NCI-H524 (cell line): ENCODE data around the gene CYP26B1.

Source experiments
- DNase-seq, 2 experiments: peaks; one replicate each; lab custom pipeline; 2025; lab: John Stamatoyannopoulos, UW

CYP26B1 gene

GRCh38 chr2:72129681-72130340 lies 17.9 kb downstream of the CYP26B1 start:
- no peak for DNase-seq

- no peak for DNase-seq
Observed at GRCh38 chr2:72128843-72129227, 18.8 kb downstream of the CYP26B1 start.

GRCh38 chr2:72128059-72128842 lies 19.4 kb downstream of the CYP26B1 start:
- no peak for DNase-seq

- no peak for DNase-seq
Observed at GRCh38 chr2:72127401-72128058, 20.1 kb downstream of the CYP26B1 start.

GRCh38 chr2:72126186-72127100 lies 21.2 kb downstream of the CYP26B1 start:
- DNase-seq, result no peak

- DNase-seq, result no peak
Observed at GRCh38 chr2:72124376-72124775, 23.3 kb downstream of the CYP26B1 start.

- DNase-seq, result no peak
Observed at GRCh38 chr2:72121153-72121552, 26.5 kb downstream of the CYP26B1 start.

GRCh38 chr2:72118951-72119350 lies 28.7 kb downstream of the CYP26B1 start:
- no peak for DNase-seq

- no peak for DNase-seq
Observed at GRCh38 chr2:72118386-72118785, 29.3 kb downstream of the CYP26B1 start.

GRCh38 chr2:72117718-72118117 lies 29.9 kb downstream of the CYP26B1 start:
- no peak for DNase-seq

- DNase-seq, result no peak
Observed at GRCh38 chr2:72117029-72117428, 30.6 kb downstream of the CYP26B1 start.

GRCh38 chr2:72116081-72116533 lies 31.6 kb downstream of the CYP26B1 start:
- no peak for DNase-seq

GRCh38 chr2:72115110-72116080 lies 32.3 kb downstream of the CYP26B1 start:
- no peak for DNase-seq

- no peak for DNase-seq
Observed at GRCh38 chr2:72114693-72115051, 33.0 kb downstream of the CYP26B1 start.

GRCh38 chr2:72113847-72114692 lies 33.6 kb downstream of the CYP26B1 start:
- no peak for DNase-seq

GRCh38 chr2:72112981-72113846 lies 34.4 kb downstream of the CYP26B1 start:
- no peak for DNase-seq

GRCh38 chr2:72112401-72112800 lies 35.3 kb downstream of the CYP26B1 start:
- no peak for DNase-seq

GRCh38 chr2:72111061-72111460 lies 36.6 kb downstream of the CYP26B1 start:
- no peak for DNase-seq

- DNase-seq, result no peak
Observed at GRCh38 chr2:72109904-72110303, 37.8 kb downstream of the CYP26B1 start.
